Measurements from ENCODE around the gene FLNB.

DNA sequence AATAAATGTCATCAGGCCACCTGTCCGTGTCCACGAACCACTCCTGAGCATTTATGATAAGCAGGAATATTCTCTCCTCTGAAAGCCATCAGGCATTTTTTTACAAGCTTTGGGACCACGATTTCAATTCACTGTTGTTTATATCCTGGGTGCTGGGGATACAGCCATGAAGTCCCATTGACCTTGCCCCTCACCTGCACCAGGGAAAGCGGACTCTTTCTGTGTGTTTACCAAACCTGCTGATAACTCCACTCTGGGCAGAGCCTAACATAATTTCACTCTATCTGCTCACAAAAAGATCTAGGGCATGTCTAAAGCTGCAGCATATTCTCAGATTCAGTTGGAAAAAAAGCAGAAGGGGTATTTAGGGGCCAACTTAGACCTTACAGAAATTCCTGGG, 197.8 kb downstream of the FLNB start:
- TF ChIP-seq, protein P1, sequence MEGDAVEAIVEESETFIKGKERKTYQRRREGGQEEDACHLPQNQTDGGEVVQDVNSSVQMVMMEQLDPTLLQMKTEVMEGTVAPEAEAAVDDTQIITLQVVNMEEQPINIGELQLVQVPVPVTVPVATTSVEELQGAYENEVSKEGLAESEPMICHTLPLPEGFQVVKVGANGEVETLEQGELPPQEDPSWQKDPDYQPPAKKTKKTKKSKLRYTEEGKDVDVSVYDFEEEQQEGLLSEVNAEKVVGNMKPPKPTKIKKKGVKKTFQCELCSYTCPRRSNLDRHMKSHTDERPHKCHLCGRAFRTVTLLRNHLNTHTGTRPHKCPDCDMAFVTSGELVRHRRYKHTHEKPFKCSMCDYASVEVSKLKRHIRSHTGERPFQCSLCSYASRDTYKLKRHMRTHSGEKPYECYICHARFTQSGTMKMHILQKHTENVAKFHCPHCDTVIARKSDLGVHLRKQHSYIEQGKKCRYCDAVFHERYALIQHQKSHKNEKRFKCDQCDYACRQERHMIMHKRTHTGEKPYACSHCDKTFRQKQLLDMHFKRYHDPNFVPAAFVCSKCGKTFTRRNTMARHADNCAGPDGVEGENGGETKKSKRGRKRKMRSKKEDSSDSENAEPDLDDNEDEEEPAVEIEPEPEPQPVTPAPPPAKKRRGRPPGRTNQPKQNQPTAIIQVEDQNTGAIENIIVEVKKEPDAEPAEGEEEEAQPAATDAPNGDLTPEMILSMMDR (conservative IDR thresholded peaks at IDR 0.05; ENCODE audit: low read depth, low read length), result no peak
- TF ChIP-seq EZH2 (IDR thresholded peaks at IDR 0.05; ENCODE audit: borderline replicate concordance, low read depth, low read length, poor library complexity, severe bottlenecking), result no peak

Data from A673 (cell line).